Neuron (in vitro differentiated cells): ENCODE data around the gene CAMK1D.
A peak's percentile ranks its signal among the peaks of the same experiment; 100 is the strongest.
"Not testable (repeated sequence)": the region's sequence is repeated elsewhere in the genome, so short reads cannot be mapped to it uniquely, and the experiment has no call there.

ENCODE experiments used
- H2AFZ ChIP-seq: one replicate; pipeline ENCODE4 v1.6.1; 2013; ENCODE audit warnings: low read depth, mild to moderate bottlenecking, inconsistent platforms, low read length, moderate library complexity
- H3K27me3 ChIP-seq: one replicate; pipeline ENCODE4 v1.6.1; 2013; ENCODE audit warnings: low read length; ENCODE audit not compliant: insufficient read depth
- H3K36me3 ChIP-seq: one replicate; pipeline ENCODE4 v1.6.1; 2013; ENCODE audit warnings: low read length; ENCODE audit not compliant: insufficient read depth
- H3K4me1 ChIP-seq: one replicate; pipeline ENCODE4 v1.6.1; 2013; ENCODE audit warnings: low read length; ENCODE audit not compliant: insufficient read depth
- H3K4me3 ChIP-seq: 2 replicates; pipeline ENCODE4 v1.5.1; 2013; ENCODE audit warnings: mild to moderate bottlenecking, low read length, moderate library complexity
- H3K9me3 ChIP-seq: one replicate; pipeline ENCODE4 v1.6.1; 2013; ENCODE audit warnings: low read length

The CAMK1D gene

DNA sequence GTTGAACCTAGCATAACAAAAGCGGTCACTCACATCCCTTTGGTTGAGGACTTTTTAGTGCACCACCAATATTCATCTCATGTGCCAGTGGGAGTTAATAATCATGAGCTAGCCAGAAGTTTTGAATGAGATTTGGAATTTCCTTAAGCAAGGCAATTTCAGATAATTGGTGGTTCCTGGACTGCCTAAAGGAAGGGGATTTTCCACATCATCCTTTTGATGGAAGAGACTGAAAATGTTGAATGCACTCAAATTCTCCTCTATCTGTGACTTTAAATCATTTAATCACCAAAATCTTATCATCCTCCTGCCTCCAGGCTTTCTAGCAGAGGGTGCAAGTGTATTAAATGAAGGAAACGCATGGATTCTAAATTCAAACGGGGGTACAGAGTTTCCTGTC is 391.5 kb downstream of the CAMK1D start:
- Histone ChIP-seq H3K9me3 (no peaks in the 10 kb centered on the region), H3K36me3 (no peaks in the 10 kb centered on the region), H3K27me3 (no peaks in the 10 kb centered on the region), H2AFZ (no peak overlapping the region), H3K4me1 (peaks cover 7% of the 10 kb centered on the region), H3K4me3 (no peak overlapping the region)

DNA sequence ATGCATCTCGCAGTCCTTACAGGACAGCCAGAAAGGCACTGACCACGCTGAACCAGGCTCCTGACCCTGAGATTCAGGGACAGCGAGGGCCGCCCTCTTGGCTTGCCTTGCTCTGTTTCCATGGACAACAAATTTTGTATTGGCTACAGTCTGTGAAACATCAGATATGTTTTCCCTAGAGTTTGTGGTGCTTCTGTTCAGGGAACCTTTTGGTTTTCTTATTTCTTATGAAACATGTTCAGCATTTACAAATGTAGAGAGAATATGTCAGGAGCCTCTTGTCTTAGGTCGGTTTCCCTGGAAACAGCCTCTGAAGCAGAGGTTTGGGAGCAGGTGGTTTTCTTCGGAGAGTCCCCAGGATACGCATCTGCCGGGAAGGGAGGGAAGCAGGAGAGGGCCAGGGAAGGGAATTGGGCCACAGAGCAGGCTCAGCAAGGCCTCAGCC is 392.0 kb downstream of the CAMK1D start:
- Histone ChIP-seq H3K27me3 (no peaks in the 10 kb centered on the region), H3K4me1 (peaks cover 7% of the 10 kb centered on the region), H2AFZ (no peak overlapping the region), H3K9me3 (no peaks in the 10 kb centered on the region), H3K4me3 (no peak overlapping the region), H3K36me3 (no peaks in the 10 kb centered on the region)

DNA sequence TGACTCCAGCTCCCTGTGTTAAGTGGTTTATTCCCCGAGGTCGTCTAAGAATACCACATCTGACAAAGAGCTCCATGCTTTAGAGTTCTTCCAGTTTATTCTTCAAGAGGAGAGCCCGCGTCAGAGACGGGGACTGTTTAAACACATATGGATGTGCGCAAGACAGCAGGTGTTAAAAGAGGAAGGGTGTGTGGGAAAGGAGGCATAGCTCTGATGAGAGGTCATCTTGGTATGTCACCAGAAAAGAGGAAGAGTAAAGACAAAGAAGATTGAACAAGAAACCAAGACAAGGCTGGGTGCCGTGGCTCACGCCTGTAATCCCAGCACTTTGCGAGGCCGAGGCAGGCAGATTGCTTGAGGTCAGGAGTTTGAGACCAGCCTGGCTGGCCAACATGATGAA is 393.4 kb downstream of the CAMK1D start:
- Histone ChIP-seq H3K9me3 (no peaks in the 10 kb centered on the region), H2AFZ (no peak overlapping the region), H3K36me3 (no peaks in the 10 kb centered on the region), H3K27me3 (no peaks in the 10 kb centered on the region), H3K4me1 (peaks cover 14% of the 10 kb centered on the region), H3K4me3 (no peak overlapping the region)

DNA sequence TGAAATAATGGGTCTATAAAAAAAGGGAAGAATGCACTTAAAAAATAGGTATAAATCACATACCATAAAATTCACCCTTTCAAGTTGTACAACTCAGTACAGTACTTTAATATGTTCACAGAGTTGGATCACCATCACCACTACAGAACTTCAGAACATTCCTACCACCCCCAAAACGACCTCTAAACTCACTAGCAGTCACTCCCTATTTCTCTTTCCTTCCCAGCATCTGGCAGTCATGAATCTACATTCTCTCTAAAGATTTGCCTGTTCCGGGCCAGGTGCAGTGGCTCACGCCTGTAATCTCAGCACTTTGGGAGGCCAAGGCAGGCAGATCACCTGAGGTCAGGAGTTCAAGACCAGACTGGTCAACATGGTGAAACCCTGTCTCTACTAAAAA is 394.1 kb downstream of the CAMK1D start:
- H2AFZ ChIP-seq, H3K9me3 ChIP-seq, H3K4me3 ChIP-seq, H3K27me3 ChIP-seq, H3K36me3 ChIP-seq: not testable (repeated sequence)
- peaks cover 21% of the 10 kb centered on the region for H3K4me1 ChIP-seq

DNA sequence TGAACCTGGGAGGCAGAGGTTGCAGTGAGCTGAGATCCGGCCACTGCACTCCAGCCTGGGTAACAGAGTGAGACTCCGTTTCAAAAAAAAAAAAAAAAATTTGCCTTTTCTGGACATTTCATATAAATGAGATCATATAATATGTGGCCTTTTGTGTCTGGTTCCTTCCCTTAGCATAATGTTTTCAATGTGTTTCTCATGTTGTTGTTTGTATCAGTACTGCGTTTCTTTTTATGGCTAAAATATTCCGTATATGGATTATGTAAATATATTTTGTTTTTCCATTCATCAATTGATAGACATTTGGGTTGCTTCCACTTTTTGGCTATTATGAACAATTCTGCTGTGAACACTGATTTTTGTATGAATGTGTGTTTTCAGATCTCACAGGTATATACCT is 394.6 kb downstream of the CAMK1D start:
- H3K36me3 ChIP-seq, result no peaks in the 10 kb centered on the region
- H3K4me1 ChIP-seq, result peaks cover 21% of the 10 kb centered on the region
- no peaks in the 10 kb centered on the region for H3K9me3 ChIP-seq
- no peak overlapping the region for H2AFZ ChIP-seq
- no peak overlapping the region for H3K4me3 ChIP-seq
- no peaks in the 10 kb centered on the region for H3K27me3 ChIP-seq

DNA sequence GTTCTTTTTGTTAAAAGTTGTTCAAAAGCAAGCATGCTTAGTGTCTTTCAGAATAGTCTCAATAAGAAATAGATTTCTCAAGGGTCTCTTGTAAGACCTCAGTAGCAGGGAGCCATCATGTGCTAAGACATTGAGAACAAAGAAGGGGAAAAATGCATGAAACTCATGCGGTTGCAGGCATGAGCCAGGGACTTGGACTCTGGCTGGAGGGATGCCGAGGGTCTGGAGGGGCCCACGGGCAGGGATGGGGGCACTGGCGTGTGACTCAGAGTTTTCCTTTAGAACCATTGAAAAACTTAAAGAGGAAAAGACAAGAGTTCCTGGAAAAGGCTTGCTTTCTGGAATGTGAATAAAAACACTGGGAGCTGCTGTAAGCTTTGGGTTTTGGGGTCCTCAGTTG is 398.8 kb downstream of the CAMK1D start:
- H3K27me3 ChIP-seq, result no peaks in the 10 kb centered on the region
- no peaks in the 10 kb centered on the region for H3K36me3 ChIP-seq
- no peak overlapping the region for H3K4me3 ChIP-seq
- H3K4me1 ChIP-seq, result peaks cover 14% of the 10 kb centered on the region
- peak overlapping the region; percentile 50 for H2AFZ ChIP-seq
- H3K9me3 ChIP-seq, result no peaks in the 10 kb centered on the region

DNA sequence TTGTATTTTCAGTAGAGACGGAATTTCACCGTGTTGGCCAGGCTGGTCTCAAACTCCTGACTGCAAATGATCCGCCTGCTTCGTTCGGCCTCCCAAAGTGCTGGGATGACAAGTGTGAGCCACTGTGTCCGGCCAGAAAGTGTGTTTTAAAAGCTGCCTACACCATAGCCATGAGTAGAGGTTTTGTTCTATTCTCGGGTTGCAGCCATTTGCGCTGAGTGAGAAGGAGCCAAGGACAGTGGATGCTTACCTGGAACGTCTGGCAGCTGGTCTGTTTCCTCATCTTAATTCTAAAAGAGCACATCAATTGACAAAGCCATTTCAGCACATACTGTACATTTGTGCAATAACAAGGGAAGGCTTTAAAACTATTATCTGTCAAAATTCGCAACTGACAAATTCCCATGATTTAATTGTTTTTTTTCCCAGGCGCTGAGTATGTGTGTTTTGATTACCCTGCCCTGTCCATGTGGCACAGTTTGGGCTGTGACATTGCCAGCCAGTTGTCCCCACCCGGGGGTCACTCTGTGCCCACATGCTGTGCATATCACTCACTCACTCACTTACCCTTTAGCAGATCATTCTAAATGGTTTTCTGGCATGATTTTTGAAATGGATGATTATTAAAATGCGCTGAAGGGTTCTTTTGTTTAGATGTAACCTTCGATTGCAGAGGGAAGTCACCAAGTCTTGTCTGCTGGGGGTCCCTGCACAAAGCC is 400.6 kb downstream of the CAMK1D start:
- Histone ChIP-seq H2AFZ (no peak overlapping the region), H3K36me3 (no peaks in the 10 kb centered on the region), H3K4me1 (peaks cover 14% of the 10 kb centered on the region), H3K9me3 (no peaks in the 10 kb centered on the region), H3K4me3 (no peak overlapping the region), H3K27me3 (no peaks in the 10 kb centered on the region)

DNA sequence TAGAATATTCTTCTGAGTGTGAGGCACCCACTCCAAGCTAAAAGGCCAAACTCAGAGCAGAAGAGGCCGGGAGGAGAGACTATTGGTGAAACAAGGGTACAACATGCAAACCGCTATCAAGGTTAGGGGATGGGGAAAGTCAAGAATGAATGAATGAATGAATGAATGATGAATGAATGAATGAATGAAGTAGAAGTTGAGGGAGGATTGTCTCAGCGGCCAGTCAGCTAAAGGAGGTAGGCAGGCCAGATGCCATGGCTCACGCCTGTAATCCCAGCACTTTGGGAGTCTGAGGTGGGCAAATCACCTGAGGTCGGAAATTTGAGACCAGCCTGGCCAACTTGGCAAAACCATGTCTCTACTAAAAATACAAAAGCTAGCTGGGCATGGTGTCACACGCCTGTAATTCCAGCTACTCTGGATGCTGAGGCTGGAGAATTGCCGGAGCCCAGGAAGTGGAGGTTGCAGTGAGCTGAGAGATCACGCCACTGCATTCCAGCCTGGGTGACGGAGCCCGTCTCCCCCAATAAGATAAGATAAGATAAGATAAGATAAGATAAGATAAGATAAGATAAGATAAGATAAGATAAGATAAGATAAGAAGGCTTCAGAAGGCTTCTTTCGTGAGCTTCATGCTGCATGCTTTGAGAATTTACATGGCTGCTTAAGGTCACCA is 401.3 kb downstream of the CAMK1D start:
- peaks cover 1% of the 10 kb centered on the region for H3K9me3 ChIP-seq
- H3K4me1 ChIP-seq, result peaks cover 14% of the 10 kb centered on the region
- H3K4me3 ChIP-seq, result no peak overlapping the region
- no peak overlapping the region for H2AFZ ChIP-seq
- no peaks in the 10 kb centered on the region for H3K27me3 ChIP-seq
- no peaks in the 10 kb centered on the region for H3K36me3 ChIP-seq

DNA sequence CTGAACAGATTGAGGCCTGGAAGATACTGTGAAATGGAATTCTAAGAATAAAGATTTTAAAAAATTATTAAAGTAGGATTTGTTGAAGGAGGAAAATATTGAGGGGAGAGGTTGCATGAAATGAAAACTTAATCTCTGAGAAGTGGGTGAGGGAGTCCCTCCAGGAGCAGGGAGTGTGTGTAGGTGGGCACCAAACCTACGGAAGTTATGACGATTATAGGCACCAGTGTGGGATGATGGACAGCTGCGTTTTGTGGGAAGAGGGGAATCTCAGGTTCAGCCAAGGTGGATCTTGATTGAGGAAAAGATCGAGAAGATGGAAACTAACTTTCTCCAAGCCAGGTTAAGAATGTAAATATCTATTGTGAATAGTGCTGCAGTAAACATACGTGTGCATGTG is 405.7 kb downstream of the CAMK1D start:
- H3K4me1 ChIP-seq, result no peaks in the 10 kb centered on the region
- no peak overlapping the region for H3K4me3 ChIP-seq
- no peak overlapping the region for H2AFZ ChIP-seq
- peaks cover 1% of the 10 kb centered on the region for H3K9me3 ChIP-seq
- H3K36me3 ChIP-seq, result no peaks in the 10 kb centered on the region
- H3K27me3 ChIP-seq, result no peaks in the 10 kb centered on the region

DNA sequence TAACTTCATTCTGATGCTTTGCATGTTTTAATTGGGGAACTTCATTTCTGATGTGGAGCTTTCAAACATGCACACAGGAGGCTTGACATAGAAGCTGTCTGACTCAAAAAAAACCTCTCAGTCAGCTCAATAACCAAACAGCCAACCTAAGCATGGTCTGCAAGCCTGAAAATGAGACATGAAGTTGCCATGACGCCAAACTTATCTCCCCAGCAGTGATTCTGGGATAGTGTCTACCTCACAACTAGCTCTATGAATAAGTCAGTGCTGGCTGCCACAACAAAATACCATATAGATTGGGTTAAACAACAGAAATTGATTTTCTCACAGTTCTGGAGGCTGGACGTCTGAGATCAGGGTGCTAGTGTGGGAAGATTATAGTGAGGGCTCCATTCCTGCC is 408.0 kb downstream of the CAMK1D start:
- peaks cover 3% of the 10 kb centered on the region for H3K9me3 ChIP-seq
- H3K27me3 ChIP-seq, result no peaks in the 10 kb centered on the region
- no peaks in the 10 kb centered on the region for H3K36me3 ChIP-seq
- H3K4me3 ChIP-seq, result no peak overlapping the region
- H2AFZ ChIP-seq, result no peak overlapping the region
- H3K4me1 ChIP-seq, result no peaks in the 10 kb centered on the region

DNA sequence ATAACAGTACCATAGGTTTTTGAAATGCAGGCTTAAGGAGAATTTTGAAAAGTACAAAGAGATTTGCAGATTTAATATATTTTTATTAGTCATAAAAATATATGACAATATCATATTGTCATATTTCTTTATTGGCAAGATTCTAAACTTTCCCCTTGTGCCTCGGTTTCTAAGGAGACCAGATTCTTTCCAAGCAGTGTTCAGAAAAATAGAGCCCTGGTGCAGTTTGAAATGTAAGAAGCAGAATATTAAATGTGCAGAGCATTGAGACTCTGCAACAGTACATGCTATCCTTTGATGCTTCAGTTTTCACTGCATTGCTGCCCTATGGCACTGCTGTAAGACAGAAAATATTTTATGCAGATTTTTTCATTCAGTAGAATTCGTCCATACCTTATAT is 408.9 kb downstream of the CAMK1D start:
- Histone ChIP-seq H3K4me1 (no peaks in the 10 kb centered on the region), H2AFZ (no peak overlapping the region), H3K4me3 (no peak overlapping the region), H3K36me3 (no peaks in the 10 kb centered on the region), H3K9me3 (peaks cover 3% of the 10 kb centered on the region), H3K27me3 (no peaks in the 10 kb centered on the region)

DNA sequence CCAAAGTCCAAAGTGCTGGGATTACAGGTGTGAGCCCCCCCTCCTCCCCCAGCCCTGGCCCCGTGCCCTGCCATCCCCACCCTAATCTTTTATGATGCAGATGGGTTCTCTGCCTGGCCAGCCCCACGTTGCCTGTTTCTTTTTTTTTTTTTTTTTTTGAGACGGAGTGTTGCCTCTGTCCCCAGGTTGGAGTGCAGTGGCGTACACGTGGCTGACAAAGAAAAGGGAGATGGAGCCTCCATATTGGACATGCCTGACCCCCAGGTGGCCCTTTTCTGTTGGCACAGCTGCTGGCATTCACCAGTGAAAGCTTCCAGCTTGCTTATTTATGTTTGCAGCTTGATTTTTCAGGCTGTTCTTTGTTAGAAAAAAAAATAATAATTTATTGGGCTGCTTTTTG is 416.9 kb downstream of the CAMK1D start:
- no peaks in the 10 kb centered on the region for H3K27me3 ChIP-seq
- no peak overlapping the region for H2AFZ ChIP-seq

DNA sequence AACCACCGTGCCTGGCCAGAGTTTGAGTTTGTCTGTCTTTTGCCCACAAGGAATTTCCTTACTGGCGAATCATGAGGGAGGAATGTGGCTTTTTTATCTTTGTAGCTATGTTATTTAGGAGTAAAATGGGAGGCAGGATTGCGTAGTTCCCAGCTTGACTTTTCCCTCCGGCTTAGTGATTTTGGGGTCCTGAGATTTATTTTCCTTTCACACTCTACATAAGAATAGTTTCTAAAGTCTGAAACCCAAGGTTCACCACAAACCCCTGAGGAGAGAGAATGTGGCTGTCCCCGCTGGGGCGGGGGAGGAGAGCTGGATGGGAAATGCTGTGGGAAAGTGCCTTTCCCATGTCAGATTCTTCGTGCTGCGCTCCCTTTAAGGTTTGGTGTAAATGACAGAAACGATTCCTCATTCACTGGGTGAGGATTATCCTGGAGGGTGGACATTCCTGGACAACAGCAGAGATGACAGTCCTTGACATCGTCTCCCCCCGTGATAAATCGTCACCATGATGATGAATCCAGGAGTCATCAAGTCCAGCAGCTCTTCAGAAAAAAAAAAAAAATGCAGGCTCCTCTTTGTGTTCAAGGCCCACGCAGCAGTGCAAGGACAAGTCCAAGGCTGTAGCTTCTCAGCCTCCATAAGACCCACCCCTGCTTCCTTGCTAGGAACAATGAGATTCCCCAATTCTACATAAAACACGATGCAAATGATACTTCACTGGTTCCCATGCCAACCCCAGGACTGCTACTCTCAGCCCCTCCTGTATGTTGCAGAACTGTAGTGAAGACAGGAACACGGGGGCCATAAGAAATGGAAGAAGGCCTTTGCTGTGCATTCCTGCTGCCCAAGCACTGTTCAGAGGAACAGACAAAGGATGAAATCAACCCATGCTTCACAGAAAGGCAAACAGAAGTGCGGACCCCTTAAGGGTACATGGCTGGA is 419.1 kb downstream of the CAMK1D start:
- H3K9me3 ChIP-seq, result no peaks in the 10 kb centered on the region
- H3K4me1 ChIP-seq, result peaks cover 36% of the 10 kb centered on the region
- H2AFZ ChIP-seq, result peak overlapping the region; percentile 6
- H3K27me3 ChIP-seq, result no peaks in the 10 kb centered on the region
- H3K36me3 ChIP-seq, result no peaks in the 10 kb centered on the region
- H3K4me3 ChIP-seq, result peak overlapping the region; percentile 24

More for the DNA sequence above, 416.9 kb downstream of the CAMK1D start:
- H3K36me3 ChIP-seq, result no peaks in the 10 kb centered on the region
- H3K9me3 ChIP-seq, result no peaks in the 10 kb centered on the region
- H3K4me3 ChIP-seq, result no peak overlapping the region
- peaks cover 36% of the 10 kb centered on the region for H3K4me1 ChIP-seq
